ENCODE data around the gene PAK1. TPM values are rescaled to one million over a fixed set of nuclear protein-coding genes. Genes with fewer than 3 reads are reported as not detected.
A peak's percentile ranks its signal among the peaks of the same experiment; 100 is the strongest.

Gene PAK1
- total RNA-seq, 1 donor from 2014 or later, result 58.3 TPM

DNA sequence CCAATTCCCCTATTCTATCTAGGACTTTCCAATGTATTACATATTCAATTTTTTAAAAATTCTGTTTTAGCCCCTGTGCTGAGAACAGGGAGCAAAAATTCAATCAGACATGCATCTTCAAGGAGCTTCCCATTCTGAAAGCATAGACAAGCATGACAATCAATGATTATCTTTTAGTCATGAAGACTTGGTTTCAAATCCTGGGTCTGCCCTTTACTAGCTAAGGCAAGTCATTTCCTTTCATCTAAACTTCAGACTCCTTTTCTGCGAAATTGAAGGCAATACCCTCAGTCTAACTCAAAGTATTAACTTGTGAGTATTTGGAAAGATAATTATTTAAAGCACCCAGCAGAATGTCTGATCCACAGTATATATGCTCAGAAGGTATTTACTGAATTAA is 24.1 kb downstream of the PAK1 start:
- Mint-ChIP-seq H3K4me3 (ENCODE audit: unreplicated experiment) (no peak overlapping the region), H3K9me3 (ENCODE audit: unreplicated experiment) (no peaks in the 10 kb centered on the region), H3K27me3 (ENCODE audit: unreplicated experiment) (no peaks in the 10 kb centered on the region), H3K27ac (ENCODE audit: unreplicated experiment) (no peak overlapping the region), H3K36me3 (ENCODE audit: low read depth, unreplicated experiment) (no peaks in the 10 kb centered on the region), H3K4me1 (ENCODE audit: unreplicated experiment) (peaks cover 15% of the 10 kb centered on the region)
- TF ChIP-seq, protein P1, sequence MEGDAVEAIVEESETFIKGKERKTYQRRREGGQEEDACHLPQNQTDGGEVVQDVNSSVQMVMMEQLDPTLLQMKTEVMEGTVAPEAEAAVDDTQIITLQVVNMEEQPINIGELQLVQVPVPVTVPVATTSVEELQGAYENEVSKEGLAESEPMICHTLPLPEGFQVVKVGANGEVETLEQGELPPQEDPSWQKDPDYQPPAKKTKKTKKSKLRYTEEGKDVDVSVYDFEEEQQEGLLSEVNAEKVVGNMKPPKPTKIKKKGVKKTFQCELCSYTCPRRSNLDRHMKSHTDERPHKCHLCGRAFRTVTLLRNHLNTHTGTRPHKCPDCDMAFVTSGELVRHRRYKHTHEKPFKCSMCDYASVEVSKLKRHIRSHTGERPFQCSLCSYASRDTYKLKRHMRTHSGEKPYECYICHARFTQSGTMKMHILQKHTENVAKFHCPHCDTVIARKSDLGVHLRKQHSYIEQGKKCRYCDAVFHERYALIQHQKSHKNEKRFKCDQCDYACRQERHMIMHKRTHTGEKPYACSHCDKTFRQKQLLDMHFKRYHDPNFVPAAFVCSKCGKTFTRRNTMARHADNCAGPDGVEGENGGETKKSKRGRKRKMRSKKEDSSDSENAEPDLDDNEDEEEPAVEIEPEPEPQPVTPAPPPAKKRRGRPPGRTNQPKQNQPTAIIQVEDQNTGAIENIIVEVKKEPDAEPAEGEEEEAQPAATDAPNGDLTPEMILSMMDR (IDR thresholded peaks at IDR 0.05; ENCODE audit: unreplicated experiment), result no peak
- DNase-seq (ENCODE audit: low spot score), result no peak

DNA sequence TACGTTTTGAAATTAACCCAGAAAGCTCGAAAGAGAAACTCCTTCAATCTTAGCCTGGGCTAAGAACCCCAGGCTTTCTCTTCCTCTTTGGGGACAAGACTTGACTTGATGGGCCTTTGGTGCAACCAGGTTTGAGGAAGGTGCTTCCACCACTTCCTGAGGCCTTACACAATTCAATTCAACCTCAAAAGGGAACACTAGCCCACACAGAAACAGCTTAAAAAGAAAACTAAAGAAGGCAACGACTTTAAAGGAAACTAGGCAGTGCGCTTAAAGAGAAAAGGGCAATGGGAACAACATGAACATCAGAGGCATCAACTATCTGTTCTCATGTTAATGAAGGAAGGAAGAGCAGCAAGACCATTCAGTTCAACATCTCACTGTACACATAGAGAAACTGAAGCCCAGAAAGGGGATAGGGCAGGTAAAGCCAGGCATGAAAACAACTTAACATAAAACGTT is 24.8 kb downstream of the PAK1 start:
- H3K27ac Mint-ChIP-seq (ENCODE audit: unreplicated experiment), result peak overlapping the region; percentile 44
- H3K27me3 Mint-ChIP-seq (ENCODE audit: unreplicated experiment), result no peaks in the 10 kb centered on the region
- peaks cover 15% of the 10 kb centered on the region for H3K4me1 Mint-ChIP-seq (ENCODE audit: unreplicated experiment)
- H3K36me3 Mint-ChIP-seq (ENCODE audit: low read depth, unreplicated experiment), result no peaks in the 10 kb centered on the region
- no peak for DNase-seq (ENCODE audit: low spot score)
- TF ChIP-seq, protein P1 (IDR thresholded peaks at IDR 0.05; ENCODE audit: unreplicated experiment), result no peak
- H3K4me3 Mint-ChIP-seq (ENCODE audit: unreplicated experiment), result no peak overlapping the region
- no peaks in the 10 kb centered on the region for H3K9me3 Mint-ChIP-seq (ENCODE audit: unreplicated experiment)

DNA sequence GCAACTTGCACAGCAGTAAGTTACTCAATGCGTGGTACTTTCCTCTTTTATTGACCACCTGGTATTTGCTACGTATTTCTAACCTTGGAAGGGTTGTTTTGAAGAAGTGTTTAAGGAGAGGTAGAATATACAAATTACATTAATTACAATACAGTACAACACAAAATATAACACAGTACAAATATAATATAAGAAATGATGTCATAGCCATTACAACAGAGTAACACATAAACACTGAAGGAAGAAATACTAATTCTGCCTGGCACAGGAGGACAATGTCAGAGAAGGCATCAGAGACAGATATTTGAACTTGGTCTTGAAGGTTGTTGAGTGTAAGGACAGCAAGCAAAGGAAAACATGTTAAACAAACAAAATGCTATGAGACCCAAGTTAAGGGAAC is 25.6 kb downstream of the PAK1 start:
- no peak for DNase-seq (ENCODE audit: low spot score)
- H3K9me3 Mint-ChIP-seq (ENCODE audit: unreplicated experiment), result no peaks in the 10 kb centered on the region
- H3K27me3 Mint-ChIP-seq (ENCODE audit: unreplicated experiment), result no peaks in the 10 kb centered on the region
- TF ChIP-seq, protein P1 (IDR thresholded peaks at IDR 0.05; ENCODE audit: unreplicated experiment), result no peak
- H3K36me3 Mint-ChIP-seq (ENCODE audit: low read depth, unreplicated experiment), result no peaks in the 10 kb centered on the region
- H3K4me3 Mint-ChIP-seq (ENCODE audit: unreplicated experiment), result no peak overlapping the region
- H3K27ac Mint-ChIP-seq (ENCODE audit: unreplicated experiment), result no peak overlapping the region
- H3K4me1 Mint-ChIP-seq (ENCODE audit: unreplicated experiment), result peaks cover 15% of the 10 kb centered on the region

DNA sequence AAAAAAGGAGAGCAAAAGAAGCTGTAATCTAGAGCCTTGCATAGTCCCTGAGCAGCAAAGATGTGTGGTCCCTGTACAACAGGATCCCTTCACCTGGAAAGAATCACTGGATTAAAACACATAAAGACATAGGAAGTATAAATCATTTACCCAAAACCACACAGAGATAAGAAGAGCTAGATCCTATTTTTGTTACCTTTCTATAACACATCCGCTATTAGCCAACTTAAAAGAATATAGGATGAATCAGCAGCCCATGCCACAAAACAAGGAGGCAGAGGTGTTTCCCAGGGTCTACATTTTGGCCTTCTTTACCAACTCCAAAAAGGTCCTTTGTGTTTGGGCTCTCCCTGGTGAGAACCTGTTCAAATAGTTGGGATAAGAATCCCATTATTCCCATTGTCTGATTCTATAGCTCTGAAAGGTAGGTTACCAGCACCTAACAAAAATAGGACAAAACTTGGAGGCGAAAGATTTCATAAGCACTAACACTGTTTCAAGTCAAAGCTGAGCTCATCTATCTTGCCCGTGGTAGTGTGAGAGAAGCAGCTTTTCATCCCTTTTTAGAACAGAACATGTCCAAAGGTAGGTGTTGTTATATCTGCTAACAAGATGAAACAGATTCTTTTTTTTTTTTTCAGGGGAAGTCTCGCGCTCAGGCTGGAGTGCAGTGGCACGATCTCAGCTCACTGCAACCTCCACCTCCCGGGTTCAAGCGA is 26.8 kb downstream of the PAK1 start:
- peaks cover 15% of the 10 kb centered on the region for H3K4me1 Mint-ChIP-seq (ENCODE audit: unreplicated experiment)
- no peaks in the 10 kb centered on the region for H3K27me3 Mint-ChIP-seq (ENCODE audit: unreplicated experiment)
- no peak overlapping the region for H3K27ac Mint-ChIP-seq (ENCODE audit: unreplicated experiment)
- H3K36me3 Mint-ChIP-seq (ENCODE audit: low read depth, unreplicated experiment), result no peaks in the 10 kb centered on the region
- DNase-seq (ENCODE audit: low spot score), result no peak
- H3K9me3 Mint-ChIP-seq (ENCODE audit: unreplicated experiment), result no peaks in the 10 kb centered on the region
- TF ChIP-seq, protein P1 (IDR thresholded peaks at IDR 0.05; ENCODE audit: unreplicated experiment), result no peak
- H3K4me3 Mint-ChIP-seq (ENCODE audit: unreplicated experiment), result no peak overlapping the region

DNA sequence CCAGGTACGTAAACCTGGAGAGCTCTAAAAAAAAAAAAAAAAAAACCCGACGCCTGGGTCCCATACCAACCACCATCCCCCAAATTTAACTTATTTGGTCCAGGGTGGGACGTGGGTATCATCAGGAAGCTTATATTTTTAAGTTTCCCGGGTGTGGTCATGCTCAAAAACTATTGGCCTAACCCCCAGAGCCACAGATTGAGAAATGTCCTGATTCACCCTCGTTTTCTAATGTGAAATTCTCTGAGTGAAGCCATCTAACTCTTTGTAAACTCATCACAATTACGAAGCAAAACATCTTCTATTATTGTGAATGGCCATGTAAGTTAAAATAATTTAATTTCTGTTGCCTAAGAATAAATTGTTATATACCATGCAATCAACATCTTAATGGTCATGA is 29.6 kb downstream of the PAK1 start:
- no peak for DNase-seq (ENCODE audit: low spot score)
- H3K4me3 Mint-ChIP-seq (ENCODE audit: unreplicated experiment), result no peak overlapping the region
- H3K4me1 Mint-ChIP-seq (ENCODE audit: unreplicated experiment), result peaks cover 8% of the 10 kb centered on the region
- H3K36me3 Mint-ChIP-seq (ENCODE audit: low read depth, unreplicated experiment), result no peaks in the 10 kb centered on the region
- H3K9me3 Mint-ChIP-seq (ENCODE audit: unreplicated experiment), result no peaks in the 10 kb centered on the region
- no peak overlapping the region for H3K27ac Mint-ChIP-seq (ENCODE audit: unreplicated experiment)
- H3K27me3 Mint-ChIP-seq (ENCODE audit: unreplicated experiment), result peaks cover 2% of the 10 kb centered on the region
- TF ChIP-seq, protein P1 (IDR thresholded peaks at IDR 0.05; ENCODE audit: unreplicated experiment), result no peak
